K562 (cell line): ENCODE results near the gene ABCB10. TPM values are rescaled to one million over a fixed set of nuclear protein-coding genes. Genes with fewer than 3 reads are reported as not detected.

Experiments used
- CCAR2 ChIP-seq: fragments of 200-400 bp; formaldehyde crosslinking; IDR thresholded peaks from 2 replicates; pipeline ENCODE4 v1.6.1; 2017; ENCODE audit warnings: mild to moderate bottlenecking, low read depth, low read length
- E2F3 ChIP-seq: fragments of 250-450 bp; sonication (Bioruptor Pico); IDR thresholded peaks from 2 replicates; pipeline ENCODE4 v1.4.0; 2020; ENCODE audit warnings: mild to moderate bottlenecking
- FOSL1 ChIP-seq: fragments of 200-800 bp; sonication (Bioruptor generic); conservative IDR thresholded peaks from 2 replicates; pipeline ENCODE4 v1.6.1; 2016; ENCODE audit warnings: missing genetic modification characterization, missing compliant biosample characterization
- HOXB6 ChIP-seq: fragments of 250-450 bp; sonication (Bioruptor Pico); IDR thresholded peaks from 2 replicates; pipeline ENCODE4 v1.5.1; 2022; ENCODE audit warnings: mild to moderate bottlenecking, borderline replicate concordance
- HSF4 ChIP-seq: fragments of 250-450 bp; sonication (Bioruptor Pico); IDR thresholded peaks from 2 replicates; pipeline ENCODE4 v2.1.2; 2022; ENCODE audit warnings: mild to moderate bottlenecking, moderate library complexity, borderline replicate concordance
- KAT7 ChIP-seq: sonication (generic); formaldehyde crosslinking; IDR thresholded peaks from 2 replicates; pipeline ENCODE4 v1.8.0; 2022; ENCODE audit warnings: missing genetic modification reagents, mild to moderate bottlenecking, borderline replicate concordance
- KLF10 ChIP-seq: fragments of 250-450 bp; sonication (Bioruptor Pico); IDR thresholded peaks from 2 replicates; pipeline ENCODE4 v1.6.1; 2021; ENCODE audit warnings: matching md5 sums
- MBD2 ChIP-seq: sonication (generic); IDR thresholded peaks from 2 replicates; pipeline ENCODE4 v1.6.1; 2016; ENCODE audit warnings: low read depth, borderline replicate concordance
- POLR2AphosphoS2 ChIP-seq: IDR thresholded peaks from 2 replicates; pipeline ENCODE4 v1.6.1; 2012; ENCODE audit warnings: low read length, improper control_type of control experiment
- POLR2B ChIP-seq: fragments of 450-650 bp; IDR thresholded peaks from 2 replicates; pipeline ENCODE4 v1.6.1; 2018; ENCODE audit warnings: low read depth; ENCODE audit not compliant: partially characterized antibody
- RHOXF2B ChIP-seq: fragments of 250-450 bp; sonication (Bioruptor Pico); conservative IDR thresholded peaks from 2 replicates; pipeline ENCODE4 v1.5.1; 2021
- SLC30A9 ChIP-seq: fragments of 250-450 bp; sonication (Bioruptor Pico); IDR thresholded peaks from 2 replicates; pipeline ENCODE4 v1.8.0; 2022; ENCODE audit warnings: mild to moderate bottlenecking, moderate library complexity
- ZNF174 ChIP-seq: fragments of 250-450 bp; sonication (Bioruptor Pico); IDR thresholded peaks from 2 replicates; pipeline ENCODE4 v1.4.0; 2020; ENCODE audit warnings: mild to moderate bottlenecking
- ZNF232 ChIP-seq: sonication (generic); formaldehyde crosslinking; IDR thresholded peaks from 2 replicates; pipeline ENCODE4 v1.8.0; 2022; ENCODE audit warnings: mild to moderate bottlenecking, missing genetic modification reagents
- ZNF507 ChIP-seq: conservative IDR thresholded peaks from 2 replicates; pipeline ENCODE4 v1.6.1; 2017; ENCODE audit warnings: missing genetic modification characterization, missing compliant biosample characterization
- ZNF780A ChIP-seq: fragments of 250-450 bp; sonication (Bioruptor Pico); IDR thresholded peaks from 2 replicates; pipeline ENCODE4 v1.5.0; 2021; ENCODE audit warnings: mild to moderate bottlenecking
- polyA plus RNA-seq, 8 experiments: library from polyadenylated mRNA; depleted of rRNA in 4 of 8; stranded (reverse) in 5 of 8; unstranded in 3 of 8; fragments of >200 nt; fragmentation: Nextera tagmentation in 2 of 8; fragmentation: Illumina TruSeq in 1 of 8; extraction: Ambion mirVana in 2 of 8; extraction: Trizol in 1 of 8; gene quantifications; 2 replicates each; pipeline versions ENCODE4 v1.2.1 to v1.2.3, GENCODE V29; 2011 to 2014; ENCODE audit warnings: inconsistent platforms in 1 of 8, missing spikeins in 1 of 8
- total RNA-seq, 7 experiments: library from RNA; depleted of rRNA in 6 of 7; stranded (reverse); fragments of >200 nt in 6 of 7; fragmentation: Illumina TruSeq in 2 of 7; extraction: Trizol in 2 of 7; gene quantifications; 2 replicates each; pipeline versions ENCODE4 v1.2.1 to v1.2.3, GENCODE V29; 2011 to 2021; ENCODE audit warnings: low replicate concordance in 1 of 7
- TF ChIP-seq, protein P1 (sequence below): fragments of 450-650 bp; IDR thresholded peaks from 2 replicates; pipeline ENCODE4 v1.6.1; 2016; ENCODE audit warnings: mild to moderate bottlenecking
- TF ChIP-seq, protein P2 (sequence below), 2 experiments: fragments of 150-350 bp in 1 of 2; IDR thresholded peaks; 2 replicates each; pipeline ENCODE4 v1.6.1; 2012 to 2016; ENCODE audit warnings: low read depth in 2 of 2, low read length in 2 of 2, mild to moderate bottlenecking in 1 of 2, moderate library complexity in 1 of 2
- TF ChIP-seq, protein P3 (sequence below): fragments of 250-450 bp; sonication (Bioruptor Pico); IDR thresholded peaks from 2 replicates; pipeline ENCODE4 v1.8.0; 2022; ENCODE audit warnings: inconsistent platforms
- TF ChIP-seq, protein P4 (sequence below): fragments of 450-650 bp; IDR thresholded peaks from 2 replicates; pipeline ENCODE4 v1.6.1; 2016

Gene ABCB10
- total and polyA plus RNA-seq, 9 of the 15 experiments (the other 6 are each of a cell fraction or from before 2014, with no cell fraction given): 12.4 to 54.8 (median 36.4) TPM

DNA sequence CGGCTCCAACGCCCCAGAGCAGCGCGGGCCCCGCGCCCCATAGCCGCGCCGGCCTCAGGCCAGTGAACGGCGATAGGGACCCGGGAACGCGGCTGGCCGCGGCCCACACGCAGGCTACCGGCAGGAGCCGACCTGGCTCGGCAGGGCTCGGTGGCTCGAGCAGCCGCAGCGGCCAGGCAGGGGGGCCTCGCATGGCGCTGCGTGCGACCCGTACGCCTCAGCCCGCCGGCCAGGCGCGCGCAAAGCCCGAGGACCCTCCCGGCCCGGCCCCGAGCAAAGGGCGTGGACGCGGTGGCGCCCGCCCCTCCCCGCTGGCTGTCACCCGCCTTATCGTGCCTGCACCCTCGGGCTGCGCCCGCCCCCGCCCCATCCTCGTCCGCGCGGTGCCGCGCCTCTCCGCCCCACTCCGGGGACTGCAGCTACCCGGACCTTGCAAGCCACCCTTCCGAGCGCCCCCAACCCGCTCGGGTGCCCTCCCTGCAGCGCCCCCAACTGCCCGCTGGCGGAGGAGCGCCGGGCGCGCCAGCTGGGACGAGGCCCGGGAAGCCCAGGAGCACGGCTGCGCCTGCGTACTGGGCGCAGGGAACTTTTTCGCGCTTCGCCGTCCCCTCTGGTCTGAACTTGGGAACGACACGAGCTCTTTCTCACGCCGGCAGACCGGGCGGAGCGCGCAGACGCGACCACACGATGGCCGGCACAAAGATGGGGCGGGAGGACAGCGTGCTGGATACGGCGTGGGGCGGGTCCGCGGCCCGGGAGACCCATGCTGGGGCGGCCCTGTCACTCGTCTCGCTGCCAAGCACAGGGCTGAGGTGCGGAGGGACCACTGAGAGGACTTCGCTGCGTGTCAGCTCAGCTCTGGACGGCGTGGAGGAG lies at the start of gene ABCB10 (continued):
- TF ChIP-seq, protein P1, sequence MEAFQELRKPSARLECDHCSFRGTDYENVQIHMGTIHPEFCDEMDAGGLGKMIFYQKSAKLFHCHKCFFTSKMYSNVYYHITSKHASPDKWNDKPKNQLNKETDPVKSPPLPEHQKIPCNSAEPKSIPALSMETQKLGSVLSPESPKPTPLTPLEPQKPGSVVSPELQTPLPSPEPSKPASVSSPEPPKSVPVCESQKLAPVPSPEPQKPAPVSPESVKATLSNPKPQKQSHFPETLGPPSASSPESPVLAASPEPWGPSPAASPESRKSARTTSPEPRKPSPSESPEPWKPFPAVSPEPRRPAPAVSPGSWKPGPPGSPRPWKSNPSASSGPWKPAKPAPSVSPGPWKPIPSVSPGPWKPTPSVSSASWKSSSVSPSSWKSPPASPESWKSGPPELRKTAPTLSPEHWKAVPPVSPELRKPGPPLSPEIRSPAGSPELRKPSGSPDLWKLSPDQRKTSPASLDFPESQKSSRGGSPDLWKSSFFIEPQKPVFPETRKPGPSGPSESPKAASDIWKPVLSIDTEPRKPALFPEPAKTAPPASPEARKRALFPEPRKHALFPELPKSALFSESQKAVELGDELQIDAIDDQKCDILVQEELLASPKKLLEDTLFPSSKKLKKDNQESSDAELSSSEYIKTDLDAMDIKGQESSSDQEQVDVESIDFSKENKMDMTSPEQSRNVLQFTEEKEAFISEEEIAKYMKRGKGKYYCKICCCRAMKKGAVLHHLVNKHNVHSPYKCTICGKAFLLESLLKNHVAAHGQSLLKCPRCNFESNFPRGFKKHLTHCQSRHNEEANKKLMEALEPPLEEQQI: no peak
- TF ChIP-seq KAT7 (CRISPR knock-in tag) (peak; percentile 78; the same call in 1 of the 2 replicates), ZNF174 (CRISPR knock-in tag) (no peak), MBD2 (no peak), ZNF507 (tag) (no peak), CCAR2 (no peak), HOXB6 (CRISPR knock-in tag) (no peak), RHOXF2B (CRISPR knock-in tag) (no peak), POLR2AphosphoS2 (no peak), SLC30A9 (CRISPR knock-in tag) (no peak), FOSL1 (tag) (no peak), POLR2B (peak; percentile 62), E2F3 (no peak), ZNF780A (CRISPR knock-in tag) (no peak), ZNF232 (no peak), HSF4 (CRISPR knock-in tag) (no peak), KLF10 (CRISPR knock-in tag) (no peak)
- TF ChIP-seq, protein P2, sequence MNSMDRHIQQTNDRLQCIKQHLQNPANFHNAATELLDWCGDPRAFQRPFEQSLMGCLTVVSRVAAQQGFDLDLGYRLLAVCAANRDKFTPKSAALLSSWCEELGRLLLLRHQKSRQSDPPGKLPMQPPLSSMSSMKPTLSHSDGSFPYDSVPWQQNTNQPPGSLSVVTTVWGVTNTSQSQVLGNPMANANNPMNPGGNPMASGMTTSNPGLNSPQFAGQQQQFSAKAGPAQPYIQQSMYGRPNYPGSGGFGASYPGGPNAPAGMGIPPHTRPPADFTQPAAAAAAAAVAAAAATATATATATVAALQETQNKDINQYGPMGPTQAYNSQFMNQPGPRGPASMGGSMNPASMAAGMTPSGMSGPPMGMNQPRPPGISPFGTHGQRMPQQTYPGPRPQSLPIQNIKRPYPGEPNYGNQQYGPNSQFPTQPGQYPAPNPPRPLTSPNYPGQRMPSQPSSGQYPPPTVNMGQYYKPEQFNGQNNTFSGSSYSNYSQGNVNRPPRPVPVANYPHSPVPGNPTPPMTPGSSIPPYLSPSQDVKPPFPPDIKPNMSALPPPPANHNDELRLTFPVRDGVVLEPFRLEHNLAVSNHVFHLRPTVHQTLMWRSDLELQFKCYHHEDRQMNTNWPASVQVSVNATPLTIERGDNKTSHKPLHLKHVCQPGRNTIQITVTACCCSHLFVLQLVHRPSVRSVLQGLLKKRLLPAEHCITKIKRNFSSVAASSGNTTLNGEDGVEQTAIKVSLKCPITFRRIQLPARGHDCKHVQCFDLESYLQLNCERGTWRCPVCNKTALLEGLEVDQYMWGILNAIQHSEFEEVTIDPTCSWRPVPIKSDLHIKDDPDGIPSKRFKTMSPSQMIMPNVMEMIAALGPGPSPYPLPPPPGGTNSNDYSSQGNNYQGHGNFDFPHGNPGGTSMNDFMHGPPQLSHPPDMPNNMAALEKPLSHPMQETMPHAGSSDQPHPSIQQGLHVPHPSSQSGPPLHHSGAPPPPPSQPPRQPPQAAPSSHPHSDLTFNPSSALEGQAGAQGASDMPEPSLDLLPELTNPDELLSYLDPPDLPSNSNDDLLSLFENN (IDR thresholded peaks at IDR 0.05; ENCODE audit: low read depth in 2 of 2, low read length in 2 of 2): peak; percentile 13 to 90; a peak in 2 of 4 replicates
- TF ChIP-seq, protein P3, sequence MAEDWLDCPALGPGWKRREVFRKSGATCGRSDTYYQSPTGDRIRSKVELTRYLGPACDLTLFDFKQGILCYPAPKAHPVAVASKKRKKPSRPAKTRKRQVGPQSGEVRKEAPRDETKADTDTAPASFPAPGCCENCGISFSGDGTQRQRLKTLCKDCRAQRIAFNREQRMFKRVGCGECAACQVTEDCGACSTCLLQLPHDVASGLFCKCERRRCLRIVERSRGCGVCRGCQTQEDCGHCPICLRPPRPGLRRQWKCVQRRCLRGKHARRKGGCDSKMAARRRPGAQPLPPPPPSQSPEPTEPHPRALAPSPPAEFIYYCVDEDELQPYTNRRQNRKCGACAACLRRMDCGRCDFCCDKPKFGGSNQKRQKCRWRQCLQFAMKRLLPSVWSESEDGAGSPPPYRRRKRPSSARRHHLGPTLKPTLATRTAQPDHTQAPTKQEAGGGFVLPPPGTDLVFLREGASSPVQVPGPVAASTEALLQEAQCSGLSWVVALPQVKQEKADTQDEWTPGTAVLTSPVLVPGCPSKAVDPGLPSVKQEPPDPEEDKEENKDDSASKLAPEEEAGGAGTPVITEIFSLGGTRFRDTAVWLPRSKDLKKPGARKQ: no peak
- TF ChIP-seq, protein P4, sequence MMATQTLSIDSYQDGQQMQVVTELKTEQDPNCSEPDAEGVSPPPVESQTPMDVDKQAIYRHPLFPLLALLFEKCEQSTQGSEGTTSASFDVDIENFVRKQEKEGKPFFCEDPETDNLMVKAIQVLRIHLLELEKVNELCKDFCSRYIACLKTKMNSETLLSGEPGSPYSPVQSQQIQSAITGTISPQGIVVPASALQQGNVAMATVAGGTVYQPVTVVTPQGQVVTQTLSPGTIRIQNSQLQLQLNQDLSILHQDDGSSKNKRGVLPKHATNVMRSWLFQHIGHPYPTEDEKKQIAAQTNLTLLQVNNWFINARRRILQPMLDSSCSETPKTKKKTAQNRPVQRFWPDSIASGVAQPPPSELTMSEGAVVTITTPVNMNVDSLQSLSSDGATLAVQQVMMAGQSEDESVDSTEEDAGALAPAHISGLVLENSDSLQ: peak; percentile 91
